Loucy (cell line): ENCODE results near the gene RBP5.

ENCODE experiments used
- H2AFZ ChIP-seq: fragments of 200-600 bp; sonication (generic); 2 replicates; pipeline ENCODE4 v1.6.0; 2016; ENCODE audit warnings: antibody characterized with exemption, mild to moderate bottlenecking, low read length, moderate library complexity
- H3F3A ChIP-seq: fragments of 200-600 bp; 2 replicates; pipeline ENCODE4 v1.6.0; 2016; ENCODE audit warnings: antibody characterized with exemption, low read depth, mild to moderate bottlenecking
- H3K27me3 ChIP-seq: fragments of 200-600 bp; sonication (generic); 2 replicates; pipeline ENCODE4 v1.6.1; 2014; ENCODE audit warnings: low read length, mild to moderate bottlenecking; ENCODE audit not compliant: insufficient read depth, poor library complexity, severe bottlenecking
- H3K36me3 ChIP-seq: fragments of 200-600 bp; sonication (generic); 2 replicates; pipeline ENCODE4 v1.6.1; 2016; ENCODE audit warnings: low read length; ENCODE audit not compliant: insufficient read depth
- H3K4me1 ChIP-seq: fragments of 200-600 bp; sonication (generic); 2 replicates; pipeline ENCODE4 v1.5.1; 2014; ENCODE audit warnings: low read length, mild to moderate bottlenecking; ENCODE audit not compliant: insufficient read depth, poor library complexity, severe bottlenecking
- H3K4me2 ChIP-seq: fragments of 200-600 bp; sonication (generic); 2 replicates; pipeline ENCODE4 v1.6.0; 2014; ENCODE audit warnings: antibody characterized with exemption, low read length, low read depth, mild to moderate bottlenecking; ENCODE audit not compliant: poor library complexity, severe bottlenecking
- H3K4me3 ChIP-seq: fragments of 200-600 bp; sonication (generic); 2 replicates; pipeline ENCODE4 v1.5.1; 2014; ENCODE audit warnings: low read length, mild to moderate bottlenecking, mixed read lengths; ENCODE audit not compliant: poor library complexity, severe bottlenecking
- H3K79me2 ChIP-seq: fragments of 200-600 bp; sonication (generic); 2 replicates; pipeline ENCODE4 v1.6.1; 2014; ENCODE audit warnings: low read length; ENCODE audit not compliant: insufficient read depth
- H3K9ac ChIP-seq: fragments of 200-600 bp; sonication (generic); 2 replicates; pipeline ENCODE4 v1.6.0; 2014; ENCODE audit warnings: mild to moderate bottlenecking, low read depth, low read length, moderate library complexity; ENCODE audit not compliant: poor library complexity, severe bottlenecking
- H3K9me2 ChIP-seq: fragments of 200-600 bp; sonication (generic); replicated peaks from 2 replicates; pipeline ENCODE4 v1.6.1; 2016; ENCODE audit warnings: low read depth, low read length, mixed read lengths
- H3K9me3 ChIP-seq: fragments of 200-600 bp; sonication (generic); 2 replicates; pipeline ENCODE4 v1.6.1; 2014; ENCODE audit warnings: mild to moderate bottlenecking, antibody characterized with exemption, low read length, low read depth; ENCODE audit not compliant: insufficient read depth
- H4K20me1 ChIP-seq: fragments of 200-600 bp; sonication (generic); 2 replicates; pipeline ENCODE4 v1.6.0; 2014; ENCODE audit warnings: antibody characterized with exemption, low read length, mild to moderate bottlenecking; ENCODE audit not compliant: insufficient read depth, poor library complexity, severe bottlenecking
- EZH2phosphoT487 ChIP-seq: fragments of 200-600 bp; IDR thresholded peaks from 2 replicates; pipeline ENCODE4 v1.6.1; 2018; ENCODE audit warnings: antibody characterized with exemption, mild to moderate bottlenecking, moderate library complexity, borderline replicate concordance
- TF ChIP-seq, protein P1 (sequence below): fragments of 200-600 bp; sonication (generic); conservative IDR thresholded peaks from 2 replicates; pipeline ENCODE4 v1.5.1; 2014; ENCODE audit warnings: mild to moderate bottlenecking, antibody characterized with exemption, low read length

Gene RBP5

GRCh38 chr12:7156259-7157197, 27.8 kb upstream of the RBP5 start:
- peaks cover 42% of the 10 kb centered on the region; the same call in 1 of the 2 replicates for H3K36me3 ChIP-seq
- no peaks in the 10 kb centered on the region for H3K79me2 ChIP-seq
- H2AFZ ChIP-seq = no peak overlapping the region
- no peaks in the 10 kb centered on the region for H3K27me3 ChIP-seq
- H3K4me3 ChIP-seq = no peak overlapping the region
- H3K9ac ChIP-seq = no peak overlapping the region
- no peaks in the 10 kb centered on the region for H3F3A ChIP-seq
- TF ChIP-seq, protein P1, sequence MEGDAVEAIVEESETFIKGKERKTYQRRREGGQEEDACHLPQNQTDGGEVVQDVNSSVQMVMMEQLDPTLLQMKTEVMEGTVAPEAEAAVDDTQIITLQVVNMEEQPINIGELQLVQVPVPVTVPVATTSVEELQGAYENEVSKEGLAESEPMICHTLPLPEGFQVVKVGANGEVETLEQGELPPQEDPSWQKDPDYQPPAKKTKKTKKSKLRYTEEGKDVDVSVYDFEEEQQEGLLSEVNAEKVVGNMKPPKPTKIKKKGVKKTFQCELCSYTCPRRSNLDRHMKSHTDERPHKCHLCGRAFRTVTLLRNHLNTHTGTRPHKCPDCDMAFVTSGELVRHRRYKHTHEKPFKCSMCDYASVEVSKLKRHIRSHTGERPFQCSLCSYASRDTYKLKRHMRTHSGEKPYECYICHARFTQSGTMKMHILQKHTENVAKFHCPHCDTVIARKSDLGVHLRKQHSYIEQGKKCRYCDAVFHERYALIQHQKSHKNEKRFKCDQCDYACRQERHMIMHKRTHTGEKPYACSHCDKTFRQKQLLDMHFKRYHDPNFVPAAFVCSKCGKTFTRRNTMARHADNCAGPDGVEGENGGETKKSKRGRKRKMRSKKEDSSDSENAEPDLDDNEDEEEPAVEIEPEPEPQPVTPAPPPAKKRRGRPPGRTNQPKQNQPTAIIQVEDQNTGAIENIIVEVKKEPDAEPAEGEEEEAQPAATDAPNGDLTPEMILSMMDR = no peak
- no peak for TF ChIP-seq EZH2phosphoT487
- no peaks in the 10 kb centered on the region for H3K9me2 ChIP-seq
- H3K9me3 ChIP-seq = no peaks in the 10 kb centered on the region
- no peaks in the 10 kb centered on the region for H4K20me1 ChIP-seq
- H3K4me1 ChIP-seq = no peaks in the 10 kb centered on the region
- H3K4me2 ChIP-seq = no peak overlapping the region

- TF ChIP-seq, protein P1 = no peak
- no peak for TF ChIP-seq EZH2phosphoT487
- Histone ChIP-seq H3K9me3 (no peaks in the 10 kb centered on the region), H4K20me1 (no peaks in the 10 kb centered on the region), H3K4me1 (no peaks in the 10 kb centered on the region), H3F3A (no peaks in the 10 kb centered on the region), H3K4me3 (no peak overlapping the region), H3K9me2 (no peaks in the 10 kb centered on the region), H2AFZ (no peak overlapping the region), H3K9ac (no peak overlapping the region), H3K4me2 (no peak overlapping the region), H3K36me3 (peaks cover 52% of the 10 kb centered on the region; the same call in 1 of the 2 replicates), H3K27me3 (no peaks in the 10 kb centered on the region), H3K79me2 (no peaks in the 10 kb centered on the region)
Observed at GRCh38 chr12:7155471-7156034, 26.9 kb upstream of the RBP5 start.

DNA sequence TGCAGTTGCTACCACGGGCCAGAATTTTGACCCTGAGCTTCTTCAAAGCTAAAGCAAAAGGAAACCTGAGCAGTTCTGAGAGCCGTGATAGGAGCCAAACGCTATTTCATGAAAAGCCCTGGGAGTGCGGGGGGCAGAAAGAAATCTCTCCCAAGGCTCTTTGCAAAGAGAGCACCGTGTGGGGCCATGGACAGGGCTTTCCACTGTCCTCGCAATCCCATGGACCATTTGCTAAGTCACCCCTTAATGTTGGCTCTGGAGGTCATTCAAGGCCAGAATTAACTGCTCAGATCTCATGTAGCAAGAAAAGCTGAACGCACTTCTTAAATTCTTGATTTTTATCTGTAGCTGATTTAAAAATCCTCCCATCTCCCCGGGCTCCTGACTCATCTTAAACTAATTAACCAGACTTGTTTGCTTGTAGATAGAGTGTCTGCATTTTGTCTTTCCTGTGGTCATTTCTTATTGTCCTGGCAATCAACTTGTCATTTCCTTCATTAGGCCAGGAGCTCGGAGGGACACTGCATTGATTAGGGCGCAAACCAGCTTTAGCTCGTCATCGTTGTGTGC, 26.3 kb upstream of the RBP5 start:
- no peak overlapping the region for H3K4me3 ChIP-seq
- H3K4me2 ChIP-seq = no peak overlapping the region
- H3K9me3 ChIP-seq = no peaks in the 10 kb centered on the region
- H2AFZ ChIP-seq = no peak overlapping the region
- no peaks in the 10 kb centered on the region for H3K4me1 ChIP-seq
- H4K20me1 ChIP-seq = no peaks in the 10 kb centered on the region
- TF ChIP-seq EZH2phosphoT487 = no peak
- TF ChIP-seq, protein P1 = no peak
- peaks cover 57% of the 10 kb centered on the region; the same call in 1 of the 2 replicates for H3K36me3 ChIP-seq
- H3K79me2 ChIP-seq = no peaks in the 10 kb centered on the region
- no peaks in the 10 kb centered on the region for H3F3A ChIP-seq
- H3K9ac ChIP-seq = no peak overlapping the region
- no peaks in the 10 kb centered on the region for H3K9me2 ChIP-seq
- no peaks in the 10 kb centered on the region for H3K27me3 ChIP-seq
